H9 (cell line): ENCODE measurements around the gene ZDHHC3. TPM values are rescaled to one million over a fixed set of nuclear protein-coding genes. Genes with fewer than 3 reads are reported as not detected.

Experiments used
- DNase-seq: peaks from one replicate; pipeline ENCODE4 v3.0.0-alpha.2; 2017
- H2AFZ ChIP-seq: one replicate; pipeline ENCODE4 v1.6.1; 2013; ENCODE audit warnings: mild to moderate bottlenecking, low read length, control low read depth, moderate library complexity
- H2AK5ac ChIP-seq: 2 replicates; pipeline ENCODE4 v1.6.1; 2013; ENCODE audit warnings: low read length, control low read depth, mixed read lengths; ENCODE audit not compliant: insufficient read length
- H2BK120ac ChIP-seq: one replicate; pipeline ENCODE4 v1.6.1; 2013; ENCODE audit warnings: low read depth, mild to moderate bottlenecking, low read length, control low read depth, inconsistent platforms; ENCODE audit not compliant: poor library complexity, severe bottlenecking
- H2BK12ac ChIP-seq: 2 replicates; pipeline ENCODE4 v1.6.1; 2013; ENCODE audit warnings: low read length, control low read depth, mixed read lengths, low read depth; ENCODE audit not compliant: insufficient read length
- H2BK15ac ChIP-seq: 2 replicates; pipeline ENCODE4 v1.6.1; 2013; ENCODE audit warnings: low read depth, low read length, control low read depth
- H2BK20ac ChIP-seq: one replicate; pipeline ENCODE4 v1.6.1; 2013; ENCODE audit warnings: low read depth, mild to moderate bottlenecking, low read length, control low read depth, inconsistent platforms; ENCODE audit not compliant: poor library complexity, severe bottlenecking
- H2BK5ac ChIP-seq: 2 replicates; pipeline ENCODE4 v1.6.1; 2013; ENCODE audit warnings: low read length, control low read depth, mixed read lengths; ENCODE audit not compliant: insufficient read length
- H3K14ac ChIP-seq: 2 replicates; pipeline ENCODE4 v1.6.1; 2013; ENCODE audit warnings: low read length, control low read depth; ENCODE audit not compliant: insufficient read depth
- H3K18ac ChIP-seq: 2 replicates; pipeline ENCODE4 v1.6.1; 2013; ENCODE audit warnings: low read depth, mild to moderate bottlenecking, mixed read lengths, low read length, control low read depth; ENCODE audit not compliant: insufficient read length
- H3K23ac ChIP-seq: 2 replicates; pipeline ENCODE4 v1.6.1; 2013; ENCODE audit warnings: low read length, control low read depth, mixed read lengths, low read depth; ENCODE audit not compliant: insufficient read length
- H3K23me2 ChIP-seq: 2 replicates; pipeline ENCODE4 v1.6.1; 2013; ENCODE audit warnings: low read depth, mild to moderate bottlenecking, mixed read lengths, low read length, control low read depth; ENCODE audit not compliant: insufficient read length, poor library complexity, severe bottlenecking
- H3K27ac ChIP-seq: 2 replicates; pipeline ENCODE4 v1.5.1; 2013; ENCODE audit warnings: low read length, control low read depth, mixed read lengths, low read depth; ENCODE audit not compliant: insufficient read length
- H3K27me3 ChIP-seq: 2 replicates; pipeline ENCODE4 v1.6.1; 2013; ENCODE audit warnings: low read length, control low read depth, inconsistent platforms; ENCODE audit not compliant: insufficient read depth
- H3K4ac ChIP-seq: 2 replicates; pipeline ENCODE4 v1.6.1; 2013; ENCODE audit warnings: low read depth, mild to moderate bottlenecking, control low read depth, inconsistent platforms, low read length, moderate library complexity
- H3K4me1 ChIP-seq: 2 replicates; pipeline ENCODE4 v1.6.1; 2013; ENCODE audit warnings: low read length, control low read depth, inconsistent platforms; ENCODE audit not compliant: insufficient read depth
- H3K4me2 ChIP-seq: 2 replicates; pipeline ENCODE4 v1.6.1; 2013; ENCODE audit warnings: low read length, control low read depth, mixed read lengths; ENCODE audit not compliant: insufficient read length, insufficient read depth
- H3K56ac ChIP-seq: 2 replicates; pipeline ENCODE4 v1.6.1; 2013; ENCODE audit warnings: low read depth, mild to moderate bottlenecking, mixed read lengths, low read length, control low read depth; ENCODE audit not compliant: insufficient read length
- H3K79me1 ChIP-seq: 2 replicates; pipeline ENCODE4 v1.6.1; 2013; ENCODE audit warnings: low read depth, mild to moderate bottlenecking, moderate library complexity, low read length, control low read depth, inconsistent platforms; ENCODE audit not compliant: insufficient read depth, poor library complexity, severe bottlenecking
- H3K79me2 ChIP-seq: 2 replicates; pipeline ENCODE4 v1.6.1; 2013; ENCODE audit warnings: low read length, control low read depth, inconsistent platforms; ENCODE audit not compliant: insufficient read depth
- H3K9ac ChIP-seq: 2 replicates; pipeline ENCODE4 v1.6.1; 2013; ENCODE audit warnings: low read length, control low read depth, mixed read lengths; ENCODE audit not compliant: insufficient read length; ENCODE audit errors: extremely low read depth
- H3K9me3 ChIP-seq: one replicate; pipeline ENCODE4 v1.6.1; 2013; ENCODE audit warnings: low read depth, low read length, inconsistent platforms; ENCODE audit not compliant: control insufficient read depth
- H3T11ph ChIP-seq: one replicate; pipeline ENCODE4 v1.6.1; 2013; ENCODE audit warnings: mild to moderate bottlenecking, low read length, control low read depth, inconsistent platforms
- H4K20me1 ChIP-seq: one replicate; pipeline ENCODE4 v1.6.1; 2013; ENCODE audit not compliant: control insufficient read depth, insufficient read length, insufficient read depth
- H4K5ac ChIP-seq: 2 replicates; pipeline ENCODE4 v1.6.1; 2013; ENCODE audit warnings: low read depth, mild to moderate bottlenecking, mixed read lengths, low read length, control low read depth; ENCODE audit not compliant: insufficient read length
- H4K8ac ChIP-seq: replicated peaks from 2 replicates; pipeline ENCODE4 v1.6.1; 2013; ENCODE audit warnings: low read length, control low read depth, mixed read lengths, low read depth; ENCODE audit not compliant: insufficient read length
- H4K91ac ChIP-seq: 2 replicates; pipeline ENCODE4 v1.6.1; 2013; ENCODE audit warnings: low read depth, mild to moderate bottlenecking, moderate library complexity, mixed read lengths, low read length, control low read depth; ENCODE audit not compliant: insufficient read length
- H3K27ac Mint-ChIP-seq, 3 experiments: 2 replicates in 2 of 3; 3 replicates in 1 of 3; pipeline ENCODE4 v1.8.0; 2020 to 2021; ENCODE audit warnings: mixed read lengths in 3 of 3, mild to moderate bottlenecking in 1 of 3, moderate library complexity in 1 of 3
- H3K27me3 Mint-ChIP-seq: 2 replicates; pipeline ENCODE4 v1.8.0; 2021; ENCODE audit warnings: low read depth, mild to moderate bottlenecking, moderate library complexity, mixed read lengths
- H3K36me3 Mint-ChIP-seq, 3 experiments: 2 replicates in 2 of 3; 3 replicates in 1 of 3; pipeline ENCODE4 v1.8.0; 2020 to 2021; ENCODE audit warnings: low read depth in 3 of 3, mixed read lengths in 3 of 3; ENCODE audit not compliant: insufficient read depth in 1 of 3
- H3K4me1 Mint-ChIP-seq, 2 experiments: 2 replicates each; pipeline ENCODE4 v1.8.0; 2020; ENCODE audit warnings: mixed read lengths in 2 of 2
- H3K4me3 Mint-ChIP-seq, 2 experiments: 2 replicates in 1 of 2; 3 replicates in 1 of 2; pipeline ENCODE4 v1.8.0; 2020 to 2021; ENCODE audit warnings: mild to moderate bottlenecking in 2 of 2, mixed read lengths in 2 of 2, moderate library complexity in 1 of 2
- H3K9me3 Mint-ChIP-seq, 2 experiments: 2 replicates in 1 of 2; 3 replicates in 1 of 2; pipeline ENCODE4 v1.8.0; 2020; ENCODE audit warnings: mild to moderate bottlenecking in 2 of 2, mixed read lengths in 2 of 2, moderate library complexity in 1 of 2
- CTCF ChIP-seq: fragments of 200-600 bp; sonication (generic); conservative IDR thresholded peaks from 3 replicates; pipeline ENCODE4 v1.8.0; 2021; ENCODE audit warnings: antibody characterized with exemption, mild to moderate bottlenecking
- WGBS: extraction: QIAGEN DNeasy Blood & Tissue Kit; methylation state at CpG from one replicate; pipeline ENCODE4 v1.1.7; 2013; ENCODE audit warnings: missing lambda C conversion rate, low lambda C conversion rate, mixed read lengths; ENCODE audit not compliant: insufficient read length; ENCODE audit errors: extremely low coverage; 5-methylcytosine and 5-hydroxymethylcytosine counted together
- total RNA-seq: library from RNA; stranded (reverse); gene quantifications from 2 replicates; pipeline ENCODE4 v1.2.1, GENCODE V29; 2021

Gene ZDHHC3
- total RNA-seq, 1 experiment from 2014 or later = 71.3 TPM

GRCh38 chr3:44983484-44983941, 7.5 kb upstream of the ZDHHC3 start:
- no peak for TF ChIP-seq CTCF
- H3T11ph ChIP-seq = no peak overlapping the region
- H3K14ac ChIP-seq = no peak overlapping the region
- no peak overlapping the region for H3K23ac ChIP-seq
- H3K23me2 ChIP-seq = no peaks in the 10 kb centered on the region
- no peaks in the 10 kb centered on the region for H4K20me1 ChIP-seq
- H4K91ac ChIP-seq = no peak overlapping the region
- H3K4me1 ChIP-seq = no peaks in the 10 kb centered on the region
- H2BK20ac ChIP-seq = no peak overlapping the region
- no peak overlapping the region for H2BK12ac ChIP-seq
- no peak overlapping the region for H2AFZ ChIP-seq
- H3K18ac ChIP-seq = no peak overlapping the region
- Mint-ChIP-seq H3K36me3 (peaks cover 18 to 34% (median 24%) of the 10 kb centered on the region in 3 experiments), H3K4me3 (no peak overlapping the region), H3K27me3 (no peaks in the 10 kb centered on the region), H3K27ac (no peak overlapping the region), H3K4me1 (peaks cover 12 to 17% of the 10 kb centered on the region in 2 experiments), H3K9me3 (peaks cover 13 to 16% of the 10 kb centered on the region in 2 experiments; a peak in 4 of 5 replicates)
- no peak overlapping the region for H4K5ac ChIP-seq
- no peak overlapping the region for H3K9ac ChIP-seq
- H3K27me3 ChIP-seq = no peaks in the 10 kb centered on the region
- peaks cover 18% of the 10 kb centered on the region for H3K79me1 ChIP-seq
- no peak overlapping the region for H3K4ac ChIP-seq
- peaks cover 32% of the 10 kb centered on the region; the same call in 1 of the 2 replicates for H3K79me2 ChIP-seq
- no peak overlapping the region for H3K4me2 ChIP-seq
- no peak overlapping the region for H3K27ac ChIP-seq
- no peak overlapping the region for H2AK5ac ChIP-seq
- no peak overlapping the region for H2BK5ac ChIP-seq
- no peaks in the 10 kb centered on the region for H3K9me3 ChIP-seq
- no peak for DNase-seq
- no CpG with 5 or more reads among the region's 1 CpG for WGBS
- no peak overlapping the region for H2BK120ac ChIP-seq
- no peak overlapping the region for H4K8ac ChIP-seq
- H3K56ac ChIP-seq = no peak overlapping the region
- H2BK15ac ChIP-seq = no peak overlapping the region
